Measurements from ENCODE around the gene EDDM13. TPM values are rescaled to one million over a fixed set of nuclear protein-coding genes. Genes with fewer than 3 reads are reported as not detected.

EDDM13 gene
- total and polyA plus RNA-seq, 2 of the 13 experiments (the other 11 are each of a cell fraction or from before 2014, with no cell fraction given) = not detected

GRCh38 chr19:56314381-56315076, 42.0 kb downstream of the EDDM13 start, which contains the start of gene ZSCAN5A (continued):
- TF ChIP-seq MXD4 (CRISPR knock-in tag; IDR thresholded peaks at IDR 0.05) (no peak), ZNF121 (CRISPR knock-in tag; IDR thresholded peaks at IDR 0.05) (no peak), NCOA2 (CRISPR knock-in tag; IDR thresholded peaks at IDR 0.05) (no peak), ZNF574 (CRISPR knock-in tag; IDR thresholded peaks at IDR 0.05) (peak; percentile 91), ETS1 (CRISPR knock-in tag; IDR thresholded peaks at IDR 0.05) (no peak), FOXA3 (CRISPR knock-in tag; IDR thresholded peaks at IDR 0.05) (no peak), NR1H2 (CRISPR knock-in tag; IDR thresholded peaks at IDR 0.05; ENCODE audit: borderline replicate concordance, low read depth) (no peak), HMGXB4 (CRISPR knock-in tag; IDR thresholded peaks at IDR 0.05; ENCODE audit: borderline replicate concordance in 1 of 2, low read depth in 1 of 2) (no peak), AKAP8 (CRISPR knock-in tag; IDR thresholded peaks at IDR 0.05) (no peak), HMGXB3 (CRISPR knock-in tag; IDR thresholded peaks at IDR 0.05; ENCODE audit: borderline replicate concordance) (0 out of 2 replicates have a peak, but pooled peaks have one; percentile 57), MAFG (CRISPR knock-in tag; IDR thresholded peaks at IDR 0.05) (no peak), THYN1 (CRISPR knock-in tag; IDR thresholded peaks at IDR 0.05; ENCODE audit: borderline replicate concordance, low read depth) (no peak), ZFAT (CRISPR knock-in tag; conservative IDR thresholded peaks at IDR 0.05) (no peak), ZNF205 (CRISPR knock-in tag; IDR thresholded peaks at IDR 0.05) (no peak), ZNF501 (CRISPR knock-in tag; IDR thresholded peaks at IDR 0.05) (0 out of 2 replicates have a peak, but pooled peaks have one; percentile 66), DNMT1 (CRISPR knock-in tag; IDR thresholded peaks at IDR 0.05) (0 out of 2 replicates have a peak, but pooled peaks have one; percentile 62), NR2F6 (IDR thresholded peaks at IDR 0.05) (peak; percentile 4), NR2F6 (CRISPR knock-in tag; IDR thresholded peaks at IDR 0.05) (no peak), PRPF4 (IDR thresholded peaks at IDR 0.05; ENCODE audit: low read depth, low read length, poor library complexity, severe bottlenecking) (no peak), ZNF530 (CRISPR knock-in tag; IDR thresholded peaks at IDR 0.05; ENCODE audit: low read depth) (no peak)
